GM21529 (cell line): ENCODE results near the gene SHCBP1L.
A peak's percentile ranks its signal among the peaks of the same experiment; 100 is the strongest.
"Not testable (repeated sequence)": the region's sequence is repeated elsewhere in the genome, so short reads cannot be mapped to it uniquely, and the experiment has no call there.

Experiments used
- ATAC-seq: cut with Tn5 transposase; IDR thresholded peaks from one replicate; pipeline ENCODE4 v1.9.1; 2021; ENCODE audit not compliant: unreplicated experiment

Gene SHCBP1L

GRCh38 chr1:182965861-182966260, 12.9 kb upstream of the SHCBP1L start:
- ATAC-seq: no peak

GRCh38 chr1:182965096-182965495, 12.1 kb upstream of the SHCBP1L start:
- ATAC-seq: no peak

- ATAC-seq: peak; percentile 98
These were observed 9.7 kb upstream of the SHCBP1L start for GRCh38 chr1:182962554-182963115.

- no peak for ATAC-seq
These were observed 7.1 kb upstream of the SHCBP1L start for GRCh38 chr1:182960046-182960445.

- ATAC-seq: no peak
These were observed 5.0 kb upstream of the SHCBP1L start for GRCh38 chr1:182957902-182958395.

GRCh38 chr1:182956708-182957365, 3.9 kb upstream of the SHCBP1L start:
- no peak for ATAC-seq

GRCh38 chr1:182955596-182956588, 2.9 kb upstream of the SHCBP1L start:
- ATAC-seq: no peak

- no peak for ATAC-seq
These were observed 860 bp upstream of the SHCBP1L start for GRCh38 chr1:182953826-182954225.

- ATAC-seq: not testable (repeated sequence)
These were observed 9.6 kb downstream of the SHCBP1L start for GRCh38 chr1:182943336-182943735.

GRCh38 chr1:182942145-182942544, 10.8 kb downstream of the SHCBP1L start:
- ATAC-seq: not testable (repeated sequence)

- ATAC-seq: no peak
These were observed 13.6 kb downstream of the SHCBP1L start for GRCh38 chr1:182939413-182939812.

- no peak for ATAC-seq
These were observed 17.2 kb downstream of the SHCBP1L start for GRCh38 chr1:182935716-182936115.

GRCh38 chr1:182930985-182931384, 22.0 kb downstream of the SHCBP1L start:
- ATAC-seq: no peak

- ATAC-seq: no peak
These were observed 25.1 kb downstream of the SHCBP1L start for GRCh38 chr1:182927693-182928433.

GRCh38 chr1:182925661-182926060, 27.3 kb downstream of the SHCBP1L start:
- no peak for ATAC-seq

GRCh38 chr1:182917378-182917777, 35.6 kb downstream of the SHCBP1L start:
- no peak for ATAC-seq

GRCh38 chr1:182913401-182913800, 39.6 kb downstream of the SHCBP1L start:
- no peak for ATAC-seq

- no peak for ATAC-seq
These were observed 42.8 kb downstream of the SHCBP1L start for GRCh38 chr1:182910143-182910542.

GRCh38 chr1:182909578-182909977, 43.4 kb downstream of the SHCBP1L start:
- ATAC-seq: no peak

- ATAC-seq: no peak
These were observed 47.6 kb downstream of the SHCBP1L start for GRCh38 chr1:182905321-182905720.

GRCh38 chr1:182901946-182902345, 51.0 kb downstream of the SHCBP1L start:
- ATAC-seq: not testable (repeated sequence)
